Measurements from ENCODE around the gene SLIRP.

DNA sequence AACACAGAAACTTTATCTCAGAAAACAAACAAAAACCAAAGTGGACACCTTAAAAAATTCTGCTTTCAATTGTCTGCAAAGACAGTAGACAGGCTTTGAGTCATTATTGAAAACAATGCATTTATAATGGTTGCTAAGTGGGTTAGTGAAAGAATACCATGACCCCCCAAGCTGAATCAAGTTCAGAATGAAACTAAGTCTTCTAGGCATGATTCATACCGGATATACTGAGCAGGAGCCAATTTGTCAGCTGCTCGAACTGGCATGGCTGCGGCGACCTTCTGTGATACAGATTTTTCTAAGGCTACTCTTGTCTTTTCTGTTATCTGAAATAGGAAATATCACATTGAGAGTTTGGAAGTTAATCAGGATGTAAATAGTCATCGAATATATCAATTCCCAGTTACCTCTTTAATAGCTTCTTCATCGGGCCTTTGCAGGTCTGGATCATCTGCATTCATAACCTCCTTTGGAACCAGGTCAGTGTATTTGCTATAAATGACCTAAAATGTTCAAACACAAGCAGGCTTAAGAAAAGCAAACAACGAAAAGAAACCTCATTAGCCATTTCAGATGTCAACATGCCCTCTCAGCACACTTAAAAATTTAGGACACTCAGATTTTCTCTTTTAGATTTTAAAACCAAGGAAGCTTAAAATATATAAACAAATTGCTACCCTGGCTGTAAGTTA is 30.8 kb downstream of the SLIRP start:
- TF ChIP-seq CTCF (IDR thresholded peaks at IDR 0.05), result no peak
- TF ChIP-seq EZH2 (IDR thresholded peaks at IDR 0.05), result no peak
- TF ChIP-seq EZH2phosphoT487 (IDR thresholded peaks at IDR 0.05), result no peak
